OCI-LY1 (cell line): Measurements from ENCODE around the gene CACNA2D1.

Experiments
- H2AFZ ChIP-seq: fragments of 200-600 bp; sonication (generic), shearing (Covaris generic); 2 replicates; pipeline ENCODE4 v1.6.0; 2014; ENCODE audit warnings: antibody characterized with exemption, mild to moderate bottlenecking, low read length
- H3F3A ChIP-seq: fragments of 200-600 bp; sonication (generic), shearing (Covaris generic); 2 replicates; pipeline ENCODE4 v1.6.0; 2014; ENCODE audit warnings: mild to moderate bottlenecking, antibody characterized with exemption, low read length, moderate library complexity; ENCODE audit not compliant: insufficient read depth
- H3K27ac ChIP-seq: fragments of 200-600 bp; sonication (generic); 2 replicates; pipeline ENCODE4 v1.5.1; 2014; ENCODE audit warnings: low read length, mixed run types, mild to moderate bottlenecking, low read depth; ENCODE audit not compliant: poor library complexity, severe bottlenecking
- H3K27me3 ChIP-seq: fragments of 200-600 bp; sonication (generic); 2 replicates; pipeline ENCODE4 v1.6.0; 2014; ENCODE audit warnings: antibody characterized with exemption, mild to moderate bottlenecking, low read length, moderate library complexity; ENCODE audit not compliant: insufficient read depth
- H3K36me3 ChIP-seq: fragments of 200-600 bp; sonication (generic); 2 replicates; pipeline ENCODE4 v1.6.1; 2014; ENCODE audit warnings: mild to moderate bottlenecking, antibody characterized with exemption, low read length, moderate library complexity, mixed read lengths; ENCODE audit not compliant: insufficient read depth
- H3K4me1 ChIP-seq: fragments of 200-600 bp; sonication (generic); 2 replicates; pipeline ENCODE4 v1.5.1; 2014; ENCODE audit warnings: mild to moderate bottlenecking, low read length, moderate library complexity; ENCODE audit not compliant: insufficient read depth, severe bottlenecking
- H3K4me2 ChIP-seq: fragments of 200-600 bp; sonication (generic), shearing (Covaris generic); 2 replicates; pipeline ENCODE4 v1.6.1; 2014; ENCODE audit warnings: low read length
- H3K4me3 ChIP-seq: fragments of 200-600 bp; sonication (generic); 2 replicates; pipeline ENCODE4 v1.5.1; 2014; ENCODE audit warnings: low read length, low read depth, mild to moderate bottlenecking, mixed read lengths; ENCODE audit not compliant: poor library complexity, severe bottlenecking
- H3K79me2 ChIP-seq: fragments of 200-600 bp; shearing (Covaris generic); 2 replicates; pipeline ENCODE4 v1.6.1; 2016; ENCODE audit warnings: mixed run types, low read length, mixed read lengths; ENCODE audit not compliant: insufficient read depth
- H3K9ac ChIP-seq: fragments of 200-600 bp; sonication (generic), shearing (Covaris generic); 2 replicates; pipeline ENCODE4 v1.6.1; 2014; ENCODE audit warnings: mild to moderate bottlenecking, low read length, mixed read lengths
- H3K9me2 ChIP-seq: fragments of 200-600 bp; sonication (generic), shearing (Covaris generic); 2 replicates; pipeline ENCODE4 v1.6.1; 2014; ENCODE audit warnings: low read depth, mild to moderate bottlenecking, low read length, mixed read lengths
- H3K9me3 ChIP-seq: fragments of 200-600 bp; shearing (Covaris generic); 2 replicates; pipeline ENCODE4 v1.6.1; 2014; ENCODE audit warnings: low read length, mixed read lengths
- H4K20me1 ChIP-seq: fragments of 200-600 bp; sonication (generic), shearing (Covaris generic); 2 replicates; pipeline ENCODE4 v1.6.0; 2016; ENCODE audit warnings: mild to moderate bottlenecking, low read length; ENCODE audit not compliant: insufficient read depth
- CTCF ChIP-seq: fragments of 200-600 bp; sonication (generic), shearing (Covaris generic); IDR thresholded peaks from 2 replicates; pipeline ENCODE4 v1.5.1; 2017; ENCODE audit warnings: mild to moderate bottlenecking, antibody characterized with exemption, low read length, moderate library complexity, mixed read lengths
- EZH2 ChIP-seq: fragments of 200-600 bp; sonication (generic), shearing (Covaris generic); IDR thresholded peaks from 2 replicates; pipeline ENCODE4 v1.8.0; 2017; ENCODE audit warnings: borderline replicate concordance, mixed run types, mild to moderate bottlenecking, antibody characterized with exemption, low read length, moderate library complexity, mixed read lengths

CACNA2D1 gene

GRCh38 chr7:82318786-82319185 is 124.8 kb downstream of the CACNA2D1 start:
- H3K36me3 ChIP-seq = no peaks in the 10 kb centered on the region
- no peaks in the 10 kb centered on the region for H3K9me3 ChIP-seq
- no peaks in the 10 kb centered on the region for H3K9me2 ChIP-seq
- no peak overlapping the region for H2AFZ ChIP-seq
- TF ChIP-seq EZH2 = no peak
- TF ChIP-seq CTCF = no peak
- H3K27ac ChIP-seq = no peak overlapping the region
- no peak overlapping the region for H3K4me2 ChIP-seq
- H3K4me1 ChIP-seq = no peaks in the 10 kb centered on the region
- no peaks in the 10 kb centered on the region for H3F3A ChIP-seq
- H3K27me3 ChIP-seq = no peaks in the 10 kb centered on the region
- no peak overlapping the region for H3K4me3 ChIP-seq
- H3K9ac ChIP-seq = no peak overlapping the region
- no peaks in the 10 kb centered on the region for H4K20me1 ChIP-seq
- H3K79me2 ChIP-seq = no peaks in the 10 kb centered on the region

GRCh38 chr7:82317760-82318159 is 125.8 kb downstream of the CACNA2D1 start:
- H3K9me3 ChIP-seq = no peaks in the 10 kb centered on the region
- no peaks in the 10 kb centered on the region for H3K9me2 ChIP-seq
- no peaks in the 10 kb centered on the region for H3K4me1 ChIP-seq
- no peak overlapping the region for H3K4me2 ChIP-seq
- no peaks in the 10 kb centered on the region for H3F3A ChIP-seq
- no peaks in the 10 kb centered on the region for H3K36me3 ChIP-seq
- no peaks in the 10 kb centered on the region for H4K20me1 ChIP-seq
- no peaks in the 10 kb centered on the region for H3K27me3 ChIP-seq
- no peak overlapping the region for H3K27ac ChIP-seq
- H3K79me2 ChIP-seq = no peaks in the 10 kb centered on the region
- no peak overlapping the region for H3K4me3 ChIP-seq
- no peak overlapping the region for H3K9ac ChIP-seq
- H2AFZ ChIP-seq = no peak overlapping the region
- TF ChIP-seq EZH2 = no peak

DNA sequence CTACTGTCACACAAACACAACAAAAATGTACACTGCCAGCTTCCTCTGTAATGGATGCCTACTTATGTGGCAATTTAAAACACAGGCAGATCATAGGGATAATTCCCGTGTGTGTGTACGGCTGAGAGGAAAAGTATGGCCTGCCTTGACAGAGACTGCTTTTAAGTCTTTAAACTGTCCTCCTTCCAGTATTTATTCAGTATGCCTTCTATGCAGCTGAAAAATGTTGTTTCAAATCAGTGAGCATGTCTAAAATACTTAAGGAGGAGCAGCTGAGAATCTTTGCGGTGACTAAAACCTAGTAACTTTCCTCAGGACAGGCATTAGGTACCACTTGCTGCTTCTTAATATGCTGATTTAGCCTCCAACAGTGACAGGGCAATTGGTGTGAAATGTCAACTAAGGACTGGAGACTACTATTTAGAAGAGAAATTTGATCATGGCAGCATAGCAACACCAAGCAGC is 126.3 kb downstream of the CACNA2D1 start:
- Histone ChIP-seq H3K9ac (no peak overlapping the region), H3K9me2 (no peaks in the 10 kb centered on the region), H3K27me3 (no peaks in the 10 kb centered on the region), H3K79me2 (no peaks in the 10 kb centered on the region), H2AFZ (no peak overlapping the region), H3F3A (no peaks in the 10 kb centered on the region), H3K4me2 (no peak overlapping the region), H3K9me3 (no peaks in the 10 kb centered on the region), H4K20me1 (no peaks in the 10 kb centered on the region), H3K4me1 (no peaks in the 10 kb centered on the region), H3K36me3 (no peaks in the 10 kb centered on the region), H3K4me3 (no peak overlapping the region), H3K27ac (no peak overlapping the region)
- no peak for TF ChIP-seq CTCF
- no peak for TF ChIP-seq EZH2

DNA sequence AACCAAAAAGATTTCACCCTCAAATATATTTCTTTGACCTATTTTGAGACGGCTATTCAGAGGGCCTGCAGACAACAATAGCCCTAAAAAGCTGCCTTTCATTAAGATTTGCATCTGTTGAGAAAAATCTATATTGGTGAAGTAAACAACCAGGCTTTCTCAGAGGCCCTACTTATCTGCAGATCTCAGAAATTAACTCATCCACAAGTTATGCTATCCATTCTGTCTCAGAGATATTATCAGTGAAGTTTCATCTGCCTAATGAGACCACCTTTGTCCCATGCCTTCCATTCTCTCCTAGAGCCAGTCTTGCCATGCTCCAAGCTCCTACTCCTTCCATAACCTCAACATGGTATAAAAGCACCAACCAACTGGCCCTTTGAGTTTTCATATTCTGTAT is 130.3 kb downstream of the CACNA2D1 start:
- no peaks in the 10 kb centered on the region for H3K79me2 ChIP-seq
- no peak overlapping the region for H3K27ac ChIP-seq
- no peak overlapping the region for H3K9ac ChIP-seq
- no peaks in the 10 kb centered on the region for H3K9me2 ChIP-seq
- TF ChIP-seq EZH2 (no peak), CTCF (no peak)
- no peaks in the 10 kb centered on the region for H3K36me3 ChIP-seq
- no peaks in the 10 kb centered on the region for H3K9me3 ChIP-seq
- no peaks in the 10 kb centered on the region for H4K20me1 ChIP-seq
- no peak overlapping the region for H3K4me3 ChIP-seq
- no peak overlapping the region for H3K4me2 ChIP-seq
- no peaks in the 10 kb centered on the region for H3K27me3 ChIP-seq
- no peaks in the 10 kb centered on the region for H3F3A ChIP-seq
- H2AFZ ChIP-seq = no peak overlapping the region
- no peaks in the 10 kb centered on the region for H3K4me1 ChIP-seq
